C4-2B (cell line): ENCODE results near the gene PRR7.

Source experiments
- ZFX ChIP-seq: fragments of 450-650 bp; IDR thresholded peaks from 2 replicates; pipeline ENCODE4 v1.6.1; 2017
- TF ChIP-seq, protein P1 (sequence below): fragments of 450-650 bp; conservative IDR thresholded peaks from 2 replicates; pipeline ENCODE4 v1.5.1; 2017; ENCODE audit warnings: mild to moderate bottlenecking

DNA sequence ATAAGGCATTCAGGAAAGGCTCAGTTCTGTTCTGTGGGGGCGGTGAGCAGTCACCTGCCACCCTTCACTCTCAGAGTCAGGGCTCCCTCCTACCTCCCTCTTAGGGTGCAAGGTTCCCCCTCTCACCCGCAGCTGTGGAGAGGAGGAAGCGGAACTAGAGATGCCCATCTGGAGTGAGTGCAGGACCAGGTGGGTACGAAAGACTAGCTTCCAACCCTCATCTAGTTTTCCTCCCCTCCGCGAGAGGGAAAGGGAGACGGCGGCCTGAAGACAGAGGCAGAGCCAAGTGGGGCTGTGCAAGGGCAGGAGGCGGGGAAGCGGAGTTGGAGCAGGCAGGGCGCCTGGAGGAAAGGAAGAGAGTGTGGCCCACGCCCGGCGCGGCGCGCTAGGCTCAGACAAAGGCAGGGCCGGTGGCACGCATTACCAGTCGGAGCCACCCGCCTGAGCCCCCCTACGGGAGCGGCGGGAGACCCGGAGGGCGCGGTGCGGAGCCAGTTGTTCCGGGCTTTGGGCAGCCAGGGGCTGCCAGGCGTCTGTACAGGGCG lies 7.3 kb downstream of the PRR7 start:
- TF ChIP-seq, protein P1, sequence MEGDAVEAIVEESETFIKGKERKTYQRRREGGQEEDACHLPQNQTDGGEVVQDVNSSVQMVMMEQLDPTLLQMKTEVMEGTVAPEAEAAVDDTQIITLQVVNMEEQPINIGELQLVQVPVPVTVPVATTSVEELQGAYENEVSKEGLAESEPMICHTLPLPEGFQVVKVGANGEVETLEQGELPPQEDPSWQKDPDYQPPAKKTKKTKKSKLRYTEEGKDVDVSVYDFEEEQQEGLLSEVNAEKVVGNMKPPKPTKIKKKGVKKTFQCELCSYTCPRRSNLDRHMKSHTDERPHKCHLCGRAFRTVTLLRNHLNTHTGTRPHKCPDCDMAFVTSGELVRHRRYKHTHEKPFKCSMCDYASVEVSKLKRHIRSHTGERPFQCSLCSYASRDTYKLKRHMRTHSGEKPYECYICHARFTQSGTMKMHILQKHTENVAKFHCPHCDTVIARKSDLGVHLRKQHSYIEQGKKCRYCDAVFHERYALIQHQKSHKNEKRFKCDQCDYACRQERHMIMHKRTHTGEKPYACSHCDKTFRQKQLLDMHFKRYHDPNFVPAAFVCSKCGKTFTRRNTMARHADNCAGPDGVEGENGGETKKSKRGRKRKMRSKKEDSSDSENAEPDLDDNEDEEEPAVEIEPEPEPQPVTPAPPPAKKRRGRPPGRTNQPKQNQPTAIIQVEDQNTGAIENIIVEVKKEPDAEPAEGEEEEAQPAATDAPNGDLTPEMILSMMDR, result no peak
- TF ChIP-seq ZFX, result no peak
